Measurements from ENCODE around the gene SLC19A3.
"Not testable (repeated sequence)": the region's sequence is repeated elsewhere in the genome, so short reads cannot be mapped to it uniquely, and the experiment has no call there.

Gene SLC19A3

GRCh38 chr2:227717687-227718567, at the start of gene SLC19A3:
TSS of gene SLC19A3 (minus strand) at chr2:227718028. CDS start at chr2:227702318, 15,710 bp downstream.
- in situ Hi-C loops (cut with HindIII; ENCODE audit: low pct_unique_long_range_greater_than_20kb, low sequenced_read_pairs) = no loop called here
- DNase-seq (ENCODE audit: low read depth in 1 of 2, low spot score in 1 of 2) = peak in 1 of 2 experiments; percentile 0

GRCh38 chr2:227766373-227766883, 48.6 kb upstream of the SLC19A3 start:
- in situ Hi-C loops (cut with HindIII; ENCODE audit: low pct_unique_long_range_greater_than_20kb, low sequenced_read_pairs) = no loop called here
- TF ChIP-seq JUND (IDR thresholded peaks at IDR 0.05; ENCODE audit: low read depth) = no peak
- DNase-seq (ENCODE audit: low read depth in 1 of 2, low spot score in 1 of 2) = peak; percentile 63 to 79

More at GRCh38 chr2:227717687-227718567, at the start of gene SLC19A3:
- no peak for TF ChIP-seq JUND (IDR thresholded peaks at IDR 0.05; ENCODE audit: low read depth)

GRCh38 chr2:227765788-227766372, 48.1 kb upstream of the SLC19A3 start:
- in situ Hi-C loops (cut with HindIII; ENCODE audit: low pct_unique_long_range_greater_than_20kb, low sequenced_read_pairs) = no loop called here
- no peak for TF ChIP-seq JUND (IDR thresholded peaks at IDR 0.05; ENCODE audit: low read depth)
- no peak for DNase-seq (ENCODE audit: low read depth in 1 of 2, low spot score in 1 of 2)

- in situ Hi-C loops (cut with HindIII; ENCODE audit: low pct_unique_long_range_greater_than_20kb, low sequenced_read_pairs) = no loop called here
- TF ChIP-seq JUND (IDR thresholded peaks at IDR 0.05; ENCODE audit: low read depth) = no peak
- DNase-seq (ENCODE audit: low read depth in 1 of 2, low spot score in 1 of 2) = no peak
Measured at GRCh38 chr2:227761740-227762476, 44.1 kb upstream of the SLC19A3 start.

- in situ Hi-C loops (cut with HindIII; ENCODE audit: low pct_unique_long_range_greater_than_20kb, low sequenced_read_pairs) = no loop called here
- no peak for DNase-seq (ENCODE audit: low read depth in 1 of 2, low spot score in 1 of 2)
- no peak for TF ChIP-seq JUND (IDR thresholded peaks at IDR 0.05; ENCODE audit: low read depth)
Measured at GRCh38 chr2:227759411-227760118, 41.7 kb upstream of the SLC19A3 start.

- in situ Hi-C loops (cut with HindIII; ENCODE audit: low pct_unique_long_range_greater_than_20kb, low sequenced_read_pairs); DNase-seq (ENCODE audit: low read depth in 1 of 2, low spot score in 1 of 2): not testable (repeated sequence)
Measured at GRCh38 chr2:227756261-227756660, 38.4 kb upstream of the SLC19A3 start.

GRCh38 chr2:227748079-227748478, 30.3 kb upstream of the SLC19A3 start:
- in situ Hi-C loops (cut with HindIII; ENCODE audit: low pct_unique_long_range_greater_than_20kb, low sequenced_read_pairs) = no loop called here
- DNase-seq (ENCODE audit: low read depth in 1 of 2, low spot score in 1 of 2) = peak in 1 of 2 experiments; percentile 33
- no peak for TF ChIP-seq JUND (IDR thresholded peaks at IDR 0.05; ENCODE audit: low read depth)

GRCh38 chr2:227745594-227745993, 27.8 kb upstream of the SLC19A3 start, which contains the start of gene SCYGR8:
TSS of gene SCYGR8 (plus strand) at chr2:227745894. CDS start at chr2:227745894, 0 bp downstream.
- no peak for TF ChIP-seq JUND (IDR thresholded peaks at IDR 0.05; ENCODE audit: low read depth)
- no peak for DNase-seq (ENCODE audit: low read depth in 1 of 2, low spot score in 1 of 2)
- in situ Hi-C loops (cut with HindIII; ENCODE audit: low pct_unique_long_range_greater_than_20kb, low sequenced_read_pairs) = no loop called here

GRCh38 chr2:227740705-227741104, 22.9 kb upstream of the SLC19A3 start:
- DNase-seq (ENCODE audit: low read depth in 1 of 2, low spot score in 1 of 2); in situ Hi-C loops (cut with HindIII; ENCODE audit: low pct_unique_long_range_greater_than_20kb, low sequenced_read_pairs): not testable (repeated sequence)

GRCh38 chr2:227739351-227739750, 21.5 kb upstream of the SLC19A3 start:
- no peak for TF ChIP-seq JUND (IDR thresholded peaks at IDR 0.05; ENCODE audit: low read depth)
- no peak for DNase-seq (ENCODE audit: low read depth in 1 of 2, low spot score in 1 of 2)
- in situ Hi-C loops (cut with HindIII; ENCODE audit: low pct_unique_long_range_greater_than_20kb, low sequenced_read_pairs) = no loop called here

- in situ Hi-C loops (cut with HindIII; ENCODE audit: low pct_unique_long_range_greater_than_20kb, low sequenced_read_pairs) = no loop called here
- TF ChIP-seq JUND (IDR thresholded peaks at IDR 0.05; ENCODE audit: low read depth) = no peak
- DNase-seq (ENCODE audit: low read depth in 1 of 2, low spot score in 1 of 2) = no peak
Measured at GRCh38 chr2:227728035-227728434, 10.2 kb upstream of the SLC19A3 start, which contains the start of gene SCYGR7. TSS of gene SCYGR7 (plus strand) at chr2:227728335. CDS start at chr2:227728335, 0 bp downstream.

All from T47D (cell line).